ENCODE results near the gene KIF11. TPM values are rescaled to one million over a fixed set of nuclear protein-coding genes. Genes with fewer than 3 reads are reported as not detected.

The KIF11 gene
- total RNA-seq, 1 experiment from 2014 or later, result 27.3 TPM

DNA sequence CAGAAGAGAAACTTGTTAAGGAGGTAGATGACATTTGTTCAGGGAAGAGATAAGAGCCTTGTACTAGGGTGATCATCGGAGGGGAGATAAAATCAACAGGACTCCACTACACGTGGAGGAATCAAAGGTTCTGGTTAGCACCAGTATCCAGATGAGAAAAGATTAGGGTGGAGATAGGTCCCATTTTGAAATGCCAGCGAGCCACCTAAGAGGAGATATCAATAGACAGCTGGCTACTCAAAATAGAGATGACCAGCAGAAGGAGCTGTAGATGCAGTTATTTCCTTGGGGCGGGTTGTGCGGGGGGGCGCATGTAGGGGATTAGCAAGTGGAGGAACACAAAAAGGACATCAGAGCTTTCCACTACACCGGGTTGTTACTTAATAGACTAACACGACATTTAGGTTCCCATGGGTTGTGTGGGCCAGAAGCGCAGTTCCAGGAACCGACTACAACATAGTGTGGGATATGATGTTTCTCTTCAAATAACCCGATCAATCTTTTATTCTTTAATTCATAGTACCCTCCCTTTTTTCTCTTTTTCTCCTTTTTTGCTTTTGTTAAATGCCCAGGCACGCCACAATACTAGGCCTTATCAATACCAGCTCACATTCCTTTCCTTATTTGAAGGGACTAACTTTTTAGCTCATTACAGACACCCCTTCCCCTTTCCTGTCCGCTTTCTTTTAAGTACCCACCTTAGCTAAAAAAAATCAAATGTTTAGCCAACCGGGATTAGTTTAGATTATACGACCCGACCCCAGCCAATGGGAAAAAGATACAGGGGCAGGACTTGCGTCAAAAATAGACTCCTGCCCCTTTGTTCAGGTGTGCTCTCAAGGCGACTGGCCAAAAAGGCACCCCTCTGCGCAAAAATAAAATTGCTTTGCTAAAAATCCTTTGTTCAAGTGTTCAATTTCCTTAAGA lies 2.0 kb upstream of the KIF11 start:
- TF ChIP-seq, protein P1, sequence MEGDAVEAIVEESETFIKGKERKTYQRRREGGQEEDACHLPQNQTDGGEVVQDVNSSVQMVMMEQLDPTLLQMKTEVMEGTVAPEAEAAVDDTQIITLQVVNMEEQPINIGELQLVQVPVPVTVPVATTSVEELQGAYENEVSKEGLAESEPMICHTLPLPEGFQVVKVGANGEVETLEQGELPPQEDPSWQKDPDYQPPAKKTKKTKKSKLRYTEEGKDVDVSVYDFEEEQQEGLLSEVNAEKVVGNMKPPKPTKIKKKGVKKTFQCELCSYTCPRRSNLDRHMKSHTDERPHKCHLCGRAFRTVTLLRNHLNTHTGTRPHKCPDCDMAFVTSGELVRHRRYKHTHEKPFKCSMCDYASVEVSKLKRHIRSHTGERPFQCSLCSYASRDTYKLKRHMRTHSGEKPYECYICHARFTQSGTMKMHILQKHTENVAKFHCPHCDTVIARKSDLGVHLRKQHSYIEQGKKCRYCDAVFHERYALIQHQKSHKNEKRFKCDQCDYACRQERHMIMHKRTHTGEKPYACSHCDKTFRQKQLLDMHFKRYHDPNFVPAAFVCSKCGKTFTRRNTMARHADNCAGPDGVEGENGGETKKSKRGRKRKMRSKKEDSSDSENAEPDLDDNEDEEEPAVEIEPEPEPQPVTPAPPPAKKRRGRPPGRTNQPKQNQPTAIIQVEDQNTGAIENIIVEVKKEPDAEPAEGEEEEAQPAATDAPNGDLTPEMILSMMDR (IDR thresholded peaks at IDR 0.05; ENCODE audit: unreplicated experiment), result peak; percentile 17
- POLR2A ChIA-PET, result interaction anchor here (0.6 to 7.0 kb wide), 29 partner anchors 9 to 880 kb away, joined by 3 to 157 read pairs (median 4); partner anchors contain the start of genes EXOC6 and IDE
- no peaks in the 10 kb centered on the region for H3K9me3 Mint-ChIP-seq (ENCODE audit: unreplicated experiment)
- peak overlapping the region; percentile 99 for H3K4me3 Mint-ChIP-seq (ENCODE audit: unreplicated experiment)
- CTCF ChIA-PET, result interaction anchor here (0.5 to 1.8 kb wide), 12 partner anchors 9 to 874 kb away, joined by 3 to 7 read pairs (median 4); no protein-coding TSS in a partner anchor
- H3K4me1 Mint-ChIP-seq (ENCODE audit: insufficient read depth, unreplicated experiment), result peaks cover 27% of the 10 kb centered on the region
- DNase-seq (ENCODE audit: unreplicated experiment), result peak; percentile 49
- BruUV-seq (replicated peaks), result TSS peak; percentile 85
- H3K27me3 Mint-ChIP-seq (ENCODE audit: insufficient read depth, unreplicated experiment), result no peaks in the 10 kb centered on the region
- peak overlapping the region; percentile 97 for H3K27ac Mint-ChIP-seq (ENCODE audit: low read depth, unreplicated experiment)
- H3K36me3 Mint-ChIP-seq (ENCODE audit: insufficient read depth, unreplicated experiment), result peaks cover 13% of the 10 kb centered on the region
- intact Hi-C loops (cut with micrococcal nuclease), result loop anchor here (1.0 to 10.0 kb wide), 3 partner anchors 53 to 289 kb away; partner anchors contain the start of gene EXOC6

DNA sequence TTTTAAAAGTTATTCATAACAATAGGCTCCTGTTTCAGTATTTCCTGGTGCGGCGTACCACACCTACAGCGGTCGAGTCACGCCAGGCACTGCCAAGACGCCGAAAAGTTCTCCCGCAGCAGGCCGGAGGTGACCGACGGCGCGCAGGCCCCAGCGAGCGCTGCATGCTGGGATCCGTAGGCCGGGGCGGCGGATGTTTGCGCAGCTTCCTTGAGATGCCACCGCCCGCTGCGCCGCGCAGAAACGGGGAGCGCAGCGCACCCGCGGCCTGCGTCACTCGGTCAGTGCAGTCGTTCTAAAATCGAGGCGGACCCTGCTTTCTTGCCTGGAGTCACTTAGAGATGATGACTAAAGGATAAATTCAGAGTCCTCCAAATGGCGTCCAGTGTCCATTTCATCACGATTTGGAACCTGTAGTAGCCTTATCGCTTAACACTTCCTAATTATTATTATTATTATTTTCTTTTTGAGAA lies 1.3 kb upstream of the KIF11 start:
- Mint-ChIP-seq H3K27ac (ENCODE audit: low read depth, unreplicated experiment) (peak overlapping the region; percentile 97), H3K36me3 (ENCODE audit: insufficient read depth, unreplicated experiment) (peaks cover 13% of the 10 kb centered on the region), H3K4me3 (ENCODE audit: unreplicated experiment) (peak overlapping the region; percentile 99), H3K4me1 (ENCODE audit: insufficient read depth, unreplicated experiment) (peaks cover 31% of the 10 kb centered on the region), H3K27me3 (ENCODE audit: insufficient read depth, unreplicated experiment) (no peaks in the 10 kb centered on the region), H3K9me3 (ENCODE audit: unreplicated experiment) (no peaks in the 10 kb centered on the region)
- POLR2A ChIA-PET, result interaction anchor here (0.6 to 7.0 kb wide), 28 partner anchors 10 to 880 kb away, joined by 3 to 157 read pairs (median 4); partner anchors contain the start of genes EXOC6 and IDE
- CTCF ChIA-PET, result interaction anchor here (0.5 to 1.8 kb wide), 7 partner anchors 10 to 874 kb away, joined by 3 to 7 read pairs (median 4); no protein-coding TSS in a partner anchor
- intact Hi-C loops (cut with micrococcal nuclease), result loop anchor here (10.0 kb wide), 1 partner anchor 253 kb away; the partner anchor contains the start of gene EXOC6
- no TSS peak for BruUV-seq (replicated peaks)
- TF ChIP-seq, protein P1 (IDR thresholded peaks at IDR 0.05; ENCODE audit: unreplicated experiment), result no peak
- DNase-seq (ENCODE audit: unreplicated experiment), result peak; percentile 94

- peak overlapping the region; percentile 97 for H3K27ac Mint-ChIP-seq (ENCODE audit: low read depth, unreplicated experiment)
- intact Hi-C loops (cut with micrococcal nuclease), result loop anchor here (10.0 kb wide), 1 partner anchor 251 kb away; the partner anchor contains the start of gene EXOC6
- H3K36me3 Mint-ChIP-seq (ENCODE audit: insufficient read depth, unreplicated experiment), result peaks cover 13% of the 10 kb centered on the region
- CTCF ChIA-PET, result interaction anchor here (0.6 to 0.7 kb wide), 2 partner anchors 14 to 15 kb away, joined by 3 to 4 read pairs; no protein-coding TSS in a partner anchor
- no peaks in the 10 kb centered on the region for H3K27me3 Mint-ChIP-seq (ENCODE audit: insufficient read depth, unreplicated experiment)
- no peaks in the 10 kb centered on the region for H3K9me3 Mint-ChIP-seq (ENCODE audit: unreplicated experiment)
- TF ChIP-seq, protein P1 (IDR thresholded peaks at IDR 0.05; ENCODE audit: unreplicated experiment), result no peak
- H3K4me3 Mint-ChIP-seq (ENCODE audit: unreplicated experiment), result peak overlapping the region; percentile 99
- BruUV-seq (replicated peaks), result no TSS peak
- no peak for DNase-seq (ENCODE audit: unreplicated experiment)
- peaks cover 35% of the 10 kb centered on the region for H3K4me1 Mint-ChIP-seq (ENCODE audit: insufficient read depth, unreplicated experiment)
- POLR2A ChIA-PET, result interaction anchor here (0.6 to 7.0 kb wide), 9 partner anchors 9 to 355 kb away, joined by 3 to 157 read pairs (median 4); partner anchors contain the start of gene IDE
Measured at GRCh38 chr10:92593619-92594588, 974 bp downstream of the KIF11 start.
